H9 (cell line): ENCODE data around the gene ASB10. TPM values are rescaled to one million over a fixed set of nuclear protein-coding genes. Genes with fewer than 3 reads are reported as not detected.

Experiments
- DNase-seq: peaks from one replicate; pipeline ENCODE4 v3.0.0-alpha.2; 2017
- H2AFZ ChIP-seq: one replicate; pipeline ENCODE4 v1.6.1; 2013; ENCODE audit warnings: mild to moderate bottlenecking, low read length, control low read depth, moderate library complexity
- H2AK5ac ChIP-seq: 2 replicates; pipeline ENCODE4 v1.6.1; 2013; ENCODE audit warnings: low read length, control low read depth, mixed read lengths; ENCODE audit not compliant: insufficient read length
- H2BK120ac ChIP-seq: one replicate; pipeline ENCODE4 v1.6.1; 2013; ENCODE audit warnings: low read depth, mild to moderate bottlenecking, low read length, control low read depth, inconsistent platforms; ENCODE audit not compliant: poor library complexity, severe bottlenecking
- H2BK12ac ChIP-seq: 2 replicates; pipeline ENCODE4 v1.6.1; 2013; ENCODE audit warnings: low read length, control low read depth, mixed read lengths, low read depth; ENCODE audit not compliant: insufficient read length
- H2BK15ac ChIP-seq: 2 replicates; pipeline ENCODE4 v1.6.1; 2013; ENCODE audit warnings: low read depth, low read length, control low read depth
- H2BK20ac ChIP-seq: one replicate; pipeline ENCODE4 v1.6.1; 2013; ENCODE audit warnings: low read depth, mild to moderate bottlenecking, low read length, control low read depth, inconsistent platforms; ENCODE audit not compliant: poor library complexity, severe bottlenecking
- H2BK5ac ChIP-seq: 2 replicates; pipeline ENCODE4 v1.6.1; 2013; ENCODE audit warnings: low read length, control low read depth, mixed read lengths; ENCODE audit not compliant: insufficient read length
- H3K14ac ChIP-seq: 2 replicates; pipeline ENCODE4 v1.6.1; 2013; ENCODE audit warnings: low read length, control low read depth; ENCODE audit not compliant: insufficient read depth
- H3K18ac ChIP-seq: 2 replicates; pipeline ENCODE4 v1.6.1; 2013; ENCODE audit warnings: low read depth, mild to moderate bottlenecking, mixed read lengths, low read length, control low read depth; ENCODE audit not compliant: insufficient read length
- H3K23ac ChIP-seq: 2 replicates; pipeline ENCODE4 v1.6.1; 2013; ENCODE audit warnings: low read length, control low read depth, mixed read lengths, low read depth; ENCODE audit not compliant: insufficient read length
- H3K23me2 ChIP-seq: 2 replicates; pipeline ENCODE4 v1.6.1; 2013; ENCODE audit warnings: low read depth, mild to moderate bottlenecking, mixed read lengths, low read length, control low read depth; ENCODE audit not compliant: insufficient read length, poor library complexity, severe bottlenecking
- H3K27ac ChIP-seq: 2 replicates; pipeline ENCODE4 v1.5.1; 2013; ENCODE audit warnings: low read length, control low read depth, mixed read lengths, low read depth; ENCODE audit not compliant: insufficient read length
- H3K27me3 ChIP-seq: 2 replicates; pipeline ENCODE4 v1.6.1; 2013; ENCODE audit warnings: low read length, control low read depth, inconsistent platforms; ENCODE audit not compliant: insufficient read depth
- H3K4ac ChIP-seq: 2 replicates; pipeline ENCODE4 v1.6.1; 2013; ENCODE audit warnings: low read depth, mild to moderate bottlenecking, control low read depth, inconsistent platforms, low read length, moderate library complexity
- H3K4me1 ChIP-seq: 2 replicates; pipeline ENCODE4 v1.6.1; 2013; ENCODE audit warnings: low read length, control low read depth, inconsistent platforms; ENCODE audit not compliant: insufficient read depth
- H3K4me2 ChIP-seq: 2 replicates; pipeline ENCODE4 v1.6.1; 2013; ENCODE audit warnings: low read length, control low read depth, mixed read lengths; ENCODE audit not compliant: insufficient read length, insufficient read depth
- H3K56ac ChIP-seq: 2 replicates; pipeline ENCODE4 v1.6.1; 2013; ENCODE audit warnings: low read depth, mild to moderate bottlenecking, mixed read lengths, low read length, control low read depth; ENCODE audit not compliant: insufficient read length
- H3K79me1 ChIP-seq: 2 replicates; pipeline ENCODE4 v1.6.1; 2013; ENCODE audit warnings: low read depth, mild to moderate bottlenecking, moderate library complexity, low read length, control low read depth, inconsistent platforms; ENCODE audit not compliant: insufficient read depth, poor library complexity, severe bottlenecking
- H3K79me2 ChIP-seq: 2 replicates; pipeline ENCODE4 v1.6.1; 2013; ENCODE audit warnings: low read length, control low read depth, inconsistent platforms; ENCODE audit not compliant: insufficient read depth
- H3K9ac ChIP-seq: 2 replicates; pipeline ENCODE4 v1.6.1; 2013; ENCODE audit warnings: low read length, control low read depth, mixed read lengths; ENCODE audit not compliant: insufficient read length; ENCODE audit errors: extremely low read depth
- H3K9me3 ChIP-seq: one replicate; pipeline ENCODE4 v1.6.1; 2013; ENCODE audit warnings: low read depth, low read length, inconsistent platforms; ENCODE audit not compliant: control insufficient read depth
- H3T11ph ChIP-seq: one replicate; pipeline ENCODE4 v1.6.1; 2013; ENCODE audit warnings: mild to moderate bottlenecking, low read length, control low read depth, inconsistent platforms
- H4K20me1 ChIP-seq: one replicate; pipeline ENCODE4 v1.6.1; 2013; ENCODE audit not compliant: control insufficient read depth, insufficient read length, insufficient read depth
- H4K5ac ChIP-seq: 2 replicates; pipeline ENCODE4 v1.6.1; 2013; ENCODE audit warnings: low read depth, mild to moderate bottlenecking, mixed read lengths, low read length, control low read depth; ENCODE audit not compliant: insufficient read length
- H4K8ac ChIP-seq: replicated peaks from 2 replicates; pipeline ENCODE4 v1.6.1; 2013; ENCODE audit warnings: low read length, control low read depth, mixed read lengths, low read depth; ENCODE audit not compliant: insufficient read length
- H4K91ac ChIP-seq: 2 replicates; pipeline ENCODE4 v1.6.1; 2013; ENCODE audit warnings: low read depth, mild to moderate bottlenecking, moderate library complexity, mixed read lengths, low read length, control low read depth; ENCODE audit not compliant: insufficient read length
- H3K27ac Mint-ChIP-seq, 3 experiments: 2 replicates in 2 of 3; 3 replicates in 1 of 3; pipeline ENCODE4 v1.8.0; 2020 to 2021; ENCODE audit warnings: mixed read lengths in 3 of 3, mild to moderate bottlenecking in 1 of 3, moderate library complexity in 1 of 3
- H3K27me3 Mint-ChIP-seq: 2 replicates; pipeline ENCODE4 v1.8.0; 2021; ENCODE audit warnings: low read depth, mild to moderate bottlenecking, moderate library complexity, mixed read lengths
- H3K36me3 Mint-ChIP-seq, 3 experiments: 2 replicates in 2 of 3; 3 replicates in 1 of 3; pipeline ENCODE4 v1.8.0; 2020 to 2021; ENCODE audit warnings: low read depth in 3 of 3, mixed read lengths in 3 of 3; ENCODE audit not compliant: insufficient read depth in 1 of 3
- H3K4me1 Mint-ChIP-seq, 2 experiments: 2 replicates each; pipeline ENCODE4 v1.8.0; 2020; ENCODE audit warnings: mixed read lengths in 2 of 2
- H3K4me3 Mint-ChIP-seq, 2 experiments: 2 replicates in 1 of 2; 3 replicates in 1 of 2; pipeline ENCODE4 v1.8.0; 2020 to 2021; ENCODE audit warnings: mild to moderate bottlenecking in 2 of 2, mixed read lengths in 2 of 2, moderate library complexity in 1 of 2
- H3K9me3 Mint-ChIP-seq, 2 experiments: 2 replicates in 1 of 2; 3 replicates in 1 of 2; pipeline ENCODE4 v1.8.0; 2020; ENCODE audit warnings: mild to moderate bottlenecking in 2 of 2, mixed read lengths in 2 of 2, moderate library complexity in 1 of 2
- WGBS: extraction: QIAGEN DNeasy Blood & Tissue Kit; methylation state at CpG from one replicate; pipeline ENCODE4 v1.1.7; 2013; ENCODE audit warnings: missing lambda C conversion rate, low lambda C conversion rate, mixed read lengths; ENCODE audit not compliant: insufficient read length; ENCODE audit errors: extremely low coverage; 5-methylcytosine and 5-hydroxymethylcytosine counted together
- total RNA-seq: library from RNA; stranded (reverse); gene quantifications from 2 replicates; pipeline ENCODE4 v1.2.1, GENCODE V29; 2021
- TF ChIP-seq, protein P1 (sequence below): fragments of 200-600 bp; sonication (generic); conservative IDR thresholded peaks from 3 replicates; pipeline ENCODE4 v1.8.0; 2021; ENCODE audit warnings: antibody characterized with exemption, mild to moderate bottlenecking

ASB10 gene
- total RNA-seq, 1 experiment from 2014 or later, result not detected

DNA sequence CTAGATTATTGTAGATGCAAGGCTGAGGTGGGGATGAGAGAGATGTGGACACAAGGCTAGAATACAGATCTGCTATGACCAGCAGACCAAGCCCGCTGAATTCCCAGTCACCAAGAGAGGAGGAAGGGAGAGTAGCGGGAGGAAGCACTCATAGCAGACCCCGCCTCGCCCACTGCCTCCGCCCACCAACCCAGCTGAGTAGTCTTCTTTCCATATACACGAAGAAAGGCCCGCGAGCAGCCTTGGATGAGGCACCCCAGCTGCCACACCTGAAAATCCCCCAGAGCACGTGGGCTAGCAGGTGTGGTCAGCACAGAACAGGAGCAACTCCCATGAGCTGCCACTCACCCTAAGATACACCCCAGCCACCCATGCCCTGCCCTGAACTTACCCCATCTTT is 31.1 kb upstream of the ASB10 start:
- Histone ChIP-seq H4K8ac (no peak overlapping the region), H3T11ph (no peak overlapping the region), H2BK20ac (no peak overlapping the region), H3K79me2 (no peaks in the 10 kb centered on the region), H3K56ac (no peak overlapping the region), H2BK12ac (no peak overlapping the region), H2BK5ac (no peak overlapping the region), H4K91ac (no peak overlapping the region), H3K9me3 (no peaks in the 10 kb centered on the region), H3K23me2 (no peaks in the 10 kb centered on the region), H3K23ac (no peak overlapping the region), H3K27ac (no peak overlapping the region), H3K4me1 (no peaks in the 10 kb centered on the region), H3K18ac (no peak overlapping the region), H3K4ac (no peak overlapping the region), H4K20me1 (no peaks in the 10 kb centered on the region), H3K4me2 (no peak overlapping the region), H3K14ac (no peak overlapping the region), H2BK15ac (no peak overlapping the region), H3K79me1 (no peaks in the 10 kb centered on the region), H3K27me3 (no peaks in the 10 kb centered on the region), H3K9ac (no peak overlapping the region), H2AFZ (no peak overlapping the region), H2AK5ac (no peak overlapping the region), H4K5ac (no peak overlapping the region), H2BK120ac (no peak overlapping the region)
- DNase-seq, result no peak
- Mint-ChIP-seq H3K4me1 (no peaks in the 10 kb centered on the region), H3K27me3 (no peaks in the 10 kb centered on the region), H3K4me3 (no peak overlapping the region; a peak in 1 of 5 replicates), H3K36me3 (peaks cover 61 to 90% (median 81%) of the 10 kb centered on the region in 3 experiments; a peak in 6 of 7 replicates), H3K9me3 (no peaks in the 10 kb centered on the region), H3K27ac (no peak overlapping the region)
- no CpG with 5 or more reads among the region's 9 CpGs for WGBS
- TF ChIP-seq, protein P1, sequence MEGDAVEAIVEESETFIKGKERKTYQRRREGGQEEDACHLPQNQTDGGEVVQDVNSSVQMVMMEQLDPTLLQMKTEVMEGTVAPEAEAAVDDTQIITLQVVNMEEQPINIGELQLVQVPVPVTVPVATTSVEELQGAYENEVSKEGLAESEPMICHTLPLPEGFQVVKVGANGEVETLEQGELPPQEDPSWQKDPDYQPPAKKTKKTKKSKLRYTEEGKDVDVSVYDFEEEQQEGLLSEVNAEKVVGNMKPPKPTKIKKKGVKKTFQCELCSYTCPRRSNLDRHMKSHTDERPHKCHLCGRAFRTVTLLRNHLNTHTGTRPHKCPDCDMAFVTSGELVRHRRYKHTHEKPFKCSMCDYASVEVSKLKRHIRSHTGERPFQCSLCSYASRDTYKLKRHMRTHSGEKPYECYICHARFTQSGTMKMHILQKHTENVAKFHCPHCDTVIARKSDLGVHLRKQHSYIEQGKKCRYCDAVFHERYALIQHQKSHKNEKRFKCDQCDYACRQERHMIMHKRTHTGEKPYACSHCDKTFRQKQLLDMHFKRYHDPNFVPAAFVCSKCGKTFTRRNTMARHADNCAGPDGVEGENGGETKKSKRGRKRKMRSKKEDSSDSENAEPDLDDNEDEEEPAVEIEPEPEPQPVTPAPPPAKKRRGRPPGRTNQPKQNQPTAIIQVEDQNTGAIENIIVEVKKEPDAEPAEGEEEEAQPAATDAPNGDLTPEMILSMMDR, result no peak
